Tibial nerve (tissue), 4 donors: Measurements from ENCODE around the gene TRDMT1.

ENCODE experiments used
- CTCF ChIP-seq, 5 experiments: fragments of 200-600 bp in 3 of 5; fragments of 450-650 bp in 2 of 5; sonication (generic) in 3 of 5; IDR thresholded peaks; one replicate each; pipeline ENCODE4 v1.5.1; 2016 to 2019; ENCODE audit warnings: antibody characterized with exemption in 5 of 5, mild to moderate bottlenecking in 3 of 5, moderate library complexity in 2 of 5
- EP300 ChIP-seq, 2 donors: sonication (generic); formaldehyde crosslinking; IDR thresholded peaks; one replicate each; pipeline ENCODE4 v1.6.1; 2017; ENCODE audit warnings: antibody characterized with exemption in 2 of 2, mild to moderate bottlenecking in 1 of 2
- POLR2A ChIP-seq, 2 donors: fragments of 450-650 bp; IDR thresholded peaks; one replicate each; pipeline ENCODE4 v1.6.1; 2017; ENCODE audit warnings: antibody characterized with exemption in 2 of 2, mild to moderate bottlenecking in 2 of 2, moderate library complexity in 2 of 2

- TF ChIP-seq CTCF (IDR thresholded peaks at IDR 0.05) (no peak), EP300 (IDR thresholded peaks at IDR 0.05) (no peak), POLR2A (IDR thresholded peaks at IDR 0.05) (no peak)
Observed at GRCh38 chr10:17125206-17125893, 76.1 kb downstream of the TRDMT1 start.
